GM12878 (cell line): ENCODE measurements around the gene MSMB.

Experiments
- ASH2L ChIP-seq: fragments of 300-600, 200-600 bp; sonication (generic); IDR thresholded peaks from 2 replicates; pipeline ENCODE4 v1.6.1; 2017; ENCODE audit warnings: low read depth, mild to moderate bottlenecking, borderline replicate concordance
- CHD1 ChIP-seq: IDR thresholded peaks from 2 replicates; pipeline ENCODE4 v1.6.1; 2012; ENCODE audit warnings: low read depth, low read length, improper control_type of control experiment
- CTCF ChIP-seq, 3 experiments: IDR thresholded peaks in 2 of 3; conservative IDR thresholded peaks in 1 of 3; 2 replicates each; pipeline ENCODE4 v1.5.1; 2011; ENCODE audit warnings: low read depth in 3 of 3, low read length in 3 of 3, mild to moderate bottlenecking in 3 of 3, control low read depth in 2 of 3, moderate library complexity in 2 of 3, inconsistent platforms in 1 of 3, mixed read lengths in 1 of 3; ENCODE audit not compliant: control insufficient read depth in 2 of 3, insufficient read depth in 1 of 3; ENCODE audit errors: extremely low read depth in 1 of 3
- E4F1 ChIP-seq: fragments of 450-650 bp; IDR thresholded peaks from 2 replicates; pipeline ENCODE4 v1.6.1; 2018; ENCODE audit warnings: borderline replicate concordance, mild to moderate bottlenecking; ENCODE audit not compliant: partially characterized antibody
- NFYA ChIP-seq: IDR thresholded peaks from 2 replicates; pipeline ENCODE4 v1.6.1; 2011; ENCODE audit warnings: low read depth, mild to moderate bottlenecking, low read length, improper control_type of control experiment, borderline replicate concordance
- POLR2A ChIP-seq: IDR thresholded peaks from 2 replicates; pipeline ENCODE4 v1.6.1; 2011; ENCODE audit warnings: low read depth, mild to moderate bottlenecking, low read length
- POLR2AphosphoS2 ChIP-seq: IDR thresholded peaks from 2 replicates; pipeline ENCODE4 v1.6.1; 2011; ENCODE audit warnings: low read depth, mild to moderate bottlenecking, low read length, improper control_type of control experiment, moderate library complexity
- RAD51 ChIP-seq: fragments of 450-650 bp; IDR thresholded peaks from 2 replicates; pipeline ENCODE4 v1.6.1; 2016; ENCODE audit warnings: moderate library complexity, mild to moderate bottlenecking, inconsistent platforms
- RB1 ChIP-seq: fragments of 450-650 bp; formaldehyde crosslinking; IDR thresholded peaks from 2 replicates; pipeline ENCODE4 v1.6.1; 2017; ENCODE audit warnings: mild to moderate bottlenecking, borderline replicate concordance
- RELA ChIP-seq: fragments of 450-650 bp; IDR thresholded peaks from 2 replicates; pipeline ENCODE4 v1.8.0; 2014; ENCODE audit warnings: borderline replicate concordance; ENCODE audit not compliant: partially characterized antibody
- SIN3A ChIP-seq: IDR thresholded peaks from 2 replicates; pipeline ENCODE4 v1.6.1; 2012; ENCODE audit warnings: low read depth, low read length, improper control_type of control experiment
- YY1 ChIP-seq: IDR thresholded peaks from 2 replicates; pipeline ENCODE4 v1.6.1; 2011; ENCODE audit warnings: low read depth, mild to moderate bottlenecking, low read length

GRCh38 chr10:46031648-46032532, 14.2 kb downstream of the MSMB start:
- no peak for TF ChIP-seq POLR2AphosphoS2
- TF ChIP-seq CTCF (IDR thresholded peaks at IDR 0.05 in 2 of 3, conservative IDR thresholded peaks at IDR 0.05 in 1 of 3; ENCODE audit: control insufficient read depth in 2 of 3, extremely low read depth in 1 of 3, insufficient read depth in 1 of 3, low read depth in 3 of 3, low read length in 3 of 3) = no peak
- TF ChIP-seq NFYA = no peak
- no peak for TF ChIP-seq RB1
- TF ChIP-seq POLR2A = no peak
- TF ChIP-seq RELA = no peak
- TF ChIP-seq CHD1 = no peak
- no peak for TF ChIP-seq E4F1
- no peak for TF ChIP-seq ASH2L
- no peak for TF ChIP-seq YY1
- TF ChIP-seq RAD51 = no peak
- TF ChIP-seq SIN3A = no peak
